Bronchial epithelial cell (primary cell): Measurements from ENCODE around the gene EGFL7. TPM values are rescaled to one million over a fixed set of nuclear protein-coding genes. Genes with fewer than 3 reads are reported as not detected.

Experiments
- DNase-seq: peaks from one replicate; pipeline ENCODE4 v3.0.0-alpha.2; 2010; ENCODE audit warnings: low read depth
- FAIRE-seq: peaks from 2 replicates; lab custom pipeline; 2011; peaks lifted over from hg19 to GRCh38; lab: Jason Lieb, UNC
- H3K27me3 ChIP-seq: 2 replicates; pipeline ENCODE4 v1.5.1; 2011; ENCODE audit warnings: low read length; ENCODE audit not compliant: control insufficient read depth, insufficient read depth
- H3K36me3 ChIP-seq: 2 replicates; pipeline ENCODE4 v1.5.1; 2011; ENCODE audit warnings: low read length; ENCODE audit not compliant: control insufficient read depth, insufficient read depth
- H3K4me3 ChIP-seq: 2 replicates; pipeline ENCODE4 v1.5.1; 2011; ENCODE audit warnings: mild to moderate bottlenecking, low read depth, low read length, control low read depth
- CTCF ChIP-seq: IDR thresholded peaks from 2 replicates; pipeline ENCODE4 v1.5.1; 2011; ENCODE audit warnings: mild to moderate bottlenecking, moderate library complexity, low read length, control low read depth, inconsistent platforms; ENCODE audit not compliant: insufficient read depth, severe bottlenecking
- total RNA-seq: library from RNA; depleted of rRNA; stranded (reverse); fragments of >200 nt; gene quantifications from 2 replicates; pipeline ENCODE4 v1.2.1, GENCODE V29; 2014

The EGFL7 gene
- total RNA-seq, 1 donor from 2014 or later, result 11.8 TPM

GRCh38 chr9:136674786-136675349, 12.2 kb downstream of the EGFL7 start:
- no peak for FAIRE-seq
- Histone ChIP-seq H3K4me3 (no peak overlapping the region), H3K27me3 (no peaks in the 10 kb centered on the region)

GRCh38 chr9:136675477-136676296, 13.0 kb downstream of the EGFL7 start:
- no peak for TF ChIP-seq CTCF
- FAIRE-seq (no peak), DNase-seq (no peak)
- peaks cover 9% of the 10 kb centered on the region for H3K36me3 ChIP-seq
- no peak overlapping the region for H3K4me3 ChIP-seq
- no peaks in the 10 kb centered on the region for H3K27me3 ChIP-seq

More at GRCh38 chr9:136674786-136675349, 12.2 kb downstream of the EGFL7 start:
- no peak for DNase-seq
- no peak for TF ChIP-seq CTCF
- peaks cover 9% of the 10 kb centered on the region for H3K36me3 ChIP-seq

- no peak overlapping the region for H3K4me3 ChIP-seq
- H3K36me3 ChIP-seq, result peaks cover 9% of the 10 kb centered on the region
- no peaks in the 10 kb centered on the region for H3K27me3 ChIP-seq
- no peak for DNase-seq
- no peak for FAIRE-seq
- TF ChIP-seq CTCF, result no peak
Observed at GRCh38 chr9:136676297-136676794, 13.6 kb downstream of the EGFL7 start.

- H3K4me3 ChIP-seq, result no peak overlapping the region
- peaks cover 9% of the 10 kb centered on the region for H3K36me3 ChIP-seq
- FAIRE-seq, result no peak
- no peak for DNase-seq
- no peaks in the 10 kb centered on the region for H3K27me3 ChIP-seq
- TF ChIP-seq CTCF, result no peak
Observed at GRCh38 chr9:136676920-136677686, 14.4 kb downstream of the EGFL7 start.

- no peak overlapping the region for H3K4me3 ChIP-seq
- TF ChIP-seq CTCF, result no peak
- no peak for FAIRE-seq
- H3K27me3 ChIP-seq, result no peaks in the 10 kb centered on the region
- DNase-seq, result no peak
- H3K36me3 ChIP-seq, result peaks cover 9% of the 10 kb centered on the region
Observed at GRCh38 chr9:136678034-136678433, 15.3 kb downstream of the EGFL7 start.
